ENCODE measurements around the gene PMEPA1. TPM values are rescaled to one million over a fixed set of nuclear protein-coding genes. Genes with fewer than 3 reads are reported as not detected.

The PMEPA1 gene
- total and polyA plus RNA-seq, 4 donors, result 0.61 to 1.5 (median 1.1) TPM

DNA sequence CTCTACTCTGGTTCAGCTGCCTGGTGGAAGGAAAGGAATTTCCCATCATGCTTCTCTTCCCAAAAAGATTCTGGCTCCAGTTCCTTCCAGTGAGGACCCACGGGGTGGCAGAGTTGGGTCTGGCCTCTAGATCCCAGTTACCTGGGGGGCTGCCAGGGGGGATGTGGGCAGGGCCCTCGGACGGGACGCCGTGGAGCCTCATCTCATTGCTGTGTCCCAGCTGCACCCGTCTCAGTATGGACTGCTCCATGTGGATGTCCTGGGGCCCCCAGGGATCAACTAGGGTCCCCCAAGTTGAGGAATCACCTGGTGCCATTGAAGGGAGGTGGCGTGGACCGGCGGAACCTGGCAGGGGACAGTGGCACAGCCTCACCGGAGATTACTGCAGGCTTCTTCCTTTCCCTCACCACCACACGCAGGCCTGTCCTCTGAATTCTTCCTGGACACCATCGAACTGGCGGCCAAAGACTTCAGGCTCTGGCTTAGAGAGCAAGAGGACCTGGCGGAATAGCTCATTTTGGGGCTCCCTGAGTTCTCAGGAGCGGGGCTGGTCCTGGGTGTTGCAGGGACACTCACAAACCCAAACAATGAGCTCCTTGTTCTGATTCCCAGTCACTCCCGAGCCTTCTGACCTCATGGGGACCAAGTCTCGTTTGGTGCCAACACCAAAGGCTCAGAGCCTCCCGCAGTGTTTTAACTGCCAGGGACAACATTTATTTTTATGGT lies 98.1 kb downstream of the PMEPA1 start:
- Histone ChIP-seq H3K4me1 (ENCODE audit: control insufficient read depth in 4 of 4, insufficient read depth in 4 of 4, low read length in 3 of 4) (no peaks in the 10 kb centered on the region), H3K27me3 (ENCODE audit: control insufficient read depth in 4 of 4, insufficient read depth in 4 of 4, low read length in 3 of 4) (no peaks in the 10 kb centered on the region), H3K9me3 (ENCODE audit: control insufficient read depth in 4 of 4, low read length in 3 of 4) (no peaks in the 10 kb centered on the region), H3K27ac (ENCODE audit: low read depth in 1 of 2, low read length in 2 of 2) (no peak overlapping the region), H3K36me3 (ENCODE audit: control insufficient read depth in 4 of 4, insufficient read depth in 3 of 4, low read depth in 1 of 4, low read length in 3 of 4) (no peaks in the 10 kb centered on the region), H3K4me3 (ENCODE audit: low read depth in 1 of 3, low read length in 3 of 3) (no peak overlapping the region), H3K9ac (ENCODE audit: low read depth in 1 of 2, low read length in 2 of 2) (no peak overlapping the region)
- 77% methylated on average over 18 of the region's 18 CpGs for WGBS
- no peak for TF ChIP-seq RAD21 (IDR thresholded peaks at IDR 0.05)
- TF ChIP-seq, protein P1, sequence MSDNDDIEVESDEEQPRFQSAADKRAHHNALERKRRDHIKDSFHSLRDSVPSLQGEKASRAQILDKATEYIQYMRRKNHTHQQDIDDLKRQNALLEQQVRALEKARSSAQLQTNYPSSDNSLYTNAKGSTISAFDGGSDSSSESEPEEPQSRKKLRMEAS (IDR thresholded peaks at IDR 0.05), result no peak
- no peak for TF ChIP-seq REST (IDR thresholded peaks at IDR 0.05)
- no peak for TF ChIP-seq FOXA1 (IDR thresholded peaks at IDR 0.05)
- TF ChIP-seq JUND (IDR thresholded peaks at IDR 0.05), result no peak
- TF ChIP-seq CTCF (IDR thresholded peaks at IDR 0.05; ENCODE audit: low read depth, low read length, missing input control), result no peak
- TF ChIP-seq FOXA2 (IDR thresholded peaks at IDR 0.05), result no peak
- no peak for TF ChIP-seq HNF4A (conservative IDR thresholded peaks at IDR 0.05)
- no peak for TF ChIP-seq RXRA (IDR thresholded peaks at IDR 0.05)
- TF ChIP-seq GABPA (IDR thresholded peaks at IDR 0.05 in 1 of 2, conservative IDR thresholded peaks at IDR 0.05 in 1 of 2), result no peak
- no peak for TF ChIP-seq TAF1 (conservative IDR thresholded peaks at IDR 0.05)
- no peak for TF ChIP-seq YY1 (IDR thresholded peaks at IDR 0.05)
- TF ChIP-seq, protein P2, sequence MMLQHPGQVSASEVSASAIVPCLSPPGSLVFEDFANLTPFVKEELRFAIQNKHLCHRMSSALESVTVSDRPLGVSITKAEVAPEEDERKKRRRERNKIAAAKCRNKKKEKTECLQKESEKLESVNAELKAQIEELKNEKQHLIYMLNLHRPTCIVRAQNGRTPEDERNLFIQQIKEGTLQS (IDR thresholded peaks at IDR 0.05), result no peak
- no peak for TF ChIP-seq SP1 (IDR thresholded peaks at IDR 0.05)
- TF ChIP-seq NR2F2 (IDR thresholded peaks at IDR 0.05), result no peak
- TF ChIP-seq, protein P3, sequence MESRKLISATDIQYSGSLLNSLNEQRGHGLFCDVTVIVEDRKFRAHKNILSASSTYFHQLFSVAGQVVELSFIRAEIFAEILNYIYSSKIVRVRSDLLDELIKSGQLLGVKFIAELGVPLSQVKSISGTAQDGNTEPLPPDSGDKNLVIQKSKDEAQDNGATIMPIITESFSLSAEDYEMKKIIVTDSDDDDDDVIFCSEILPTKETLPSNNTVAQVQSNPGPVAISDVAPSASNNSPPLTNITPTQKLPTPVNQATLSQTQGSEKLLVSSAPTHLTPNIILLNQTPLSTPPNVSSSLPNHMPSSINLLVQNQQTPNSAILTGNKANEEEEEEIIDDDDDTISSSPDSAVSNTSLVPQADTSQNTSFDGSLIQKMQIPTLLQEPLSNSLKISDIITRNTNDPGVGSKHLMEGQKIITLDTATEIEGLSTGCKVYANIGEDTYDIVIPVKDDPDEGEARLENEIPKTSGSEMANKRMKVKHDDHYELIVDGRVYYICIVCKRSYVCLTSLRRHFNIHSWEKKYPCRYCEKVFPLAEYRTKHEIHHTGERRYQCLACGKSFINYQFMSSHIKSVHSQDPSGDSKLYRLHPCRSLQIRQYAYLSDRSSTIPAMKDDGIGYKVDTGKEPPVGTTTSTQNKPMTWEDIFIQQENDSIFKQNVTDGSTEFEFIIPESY (IDR thresholded peaks at IDR 0.05), result no peak
- no peak for TF ChIP-seq HNF4G (IDR thresholded peaks at IDR 0.05)
- DNase-seq (ENCODE audit: low spot score), result no peak
